HL-60/S4 treated with retinoic acid at 250 ng/mL for 4 days and 3 days (cell line): ENCODE results near the gene NIPAL3.
"Not testable (repeated sequence)": the region's sequence is repeated elsewhere in the genome, so short reads cannot be mapped to it uniquely, and the experiment has no call there.

Experiments used
- in situ Hi-C: fragments of 300-500 bp; cut with MboI; formaldehyde crosslinking; loops from 2 replicates; pipeline ENCODE4 v1.7.0; 2022; ENCODE audit warnings: low sequenced_read_pairs

The NIPAL3 gene

GRCh38 chr1:24486331-24487065, 70.9 kb downstream of the NIPAL3 start:
- in situ Hi-C loops: no loop called here

- in situ Hi-C loops: no loop called here
These were observed 71.9 kb downstream of the NIPAL3 start for GRCh38 chr1:24487455-24487854.

- in situ Hi-C loops: not testable (repeated sequence)
These were observed 72.6 kb downstream of the NIPAL3 start for GRCh38 chr1:24488159-24488558.

GRCh38 chr1:24489674-24490073, 74.1 kb downstream of the NIPAL3 start:
- in situ Hi-C loops: no loop called here

GRCh38 chr1:24490101-24490781, 74.6 kb downstream of the NIPAL3 start:
- in situ Hi-C loops: no loop called here

GRCh38 chr1:24491577-24492360, 76.2 kb downstream of the NIPAL3 start:
- in situ Hi-C loops: no loop called here

GRCh38 chr1:24492935-24493334, 77.3 kb downstream of the NIPAL3 start:
- in situ Hi-C loops: not testable (repeated sequence)

- in situ Hi-C loops: no loop called here
These were observed 78.2 kb downstream of the NIPAL3 start for GRCh38 chr1:24493785-24494184.

- in situ Hi-C loops: no loop called here
These were observed 83.0 kb downstream of the NIPAL3 start for GRCh38 chr1:24498589-24498988.

GRCh38 chr1:24500448-24501048, 84.9 kb downstream of the NIPAL3 start:
- in situ Hi-C loops: no loop called here

- in situ Hi-C loops: no loop called here
These were observed 85.9 kb downstream of the NIPAL3 start for GRCh38 chr1:24501371-24502064.

- in situ Hi-C loops: no loop called here
These were observed 86.6 kb downstream of the NIPAL3 start for GRCh38 chr1:24502065-24502708.

- in situ Hi-C loops: no loop called here
These were observed 87.1 kb downstream of the NIPAL3 start, which contains the start of gene RCAN3 for GRCh38 chr1:24502709-24503058. Gene RCAN3, plus strand, starts transcription at chr1:24502836. Its CDS starts 11,537 bp downstream, at chr1:24514373.

- in situ Hi-C loops: no loop called here
These were observed 87.6 kb downstream of the NIPAL3 start for GRCh38 chr1:24503059-24503751.

GRCh38 chr1:24503870-24504523, 88.4 kb downstream of the NIPAL3 start:
- in situ Hi-C loops: no loop called here

- in situ Hi-C loops: no loop called here
These were observed 89.0 kb downstream of the NIPAL3 start for GRCh38 chr1:24504560-24504959.

GRCh38 chr1:24505816-24506215, 90.2 kb downstream of the NIPAL3 start:
- in situ Hi-C loops: no loop called here

GRCh38 chr1:24506691-24507381, 91.2 kb downstream of the NIPAL3 start:
- in situ Hi-C loops: no loop called here
